SW480 (cell line): ENCODE data around the gene ADRA2C.

Experiments used
- DNase-seq: peaks from one replicate; pipeline ENCODE4 v3.0.0-alpha.2; 2016; ENCODE audit warnings: low spot score

The ADRA2C gene

GRCh38 chr4:3733195-3733594 lies 33.0 kb upstream of the ADRA2C start:
- DNase-seq: no peak

DNA sequence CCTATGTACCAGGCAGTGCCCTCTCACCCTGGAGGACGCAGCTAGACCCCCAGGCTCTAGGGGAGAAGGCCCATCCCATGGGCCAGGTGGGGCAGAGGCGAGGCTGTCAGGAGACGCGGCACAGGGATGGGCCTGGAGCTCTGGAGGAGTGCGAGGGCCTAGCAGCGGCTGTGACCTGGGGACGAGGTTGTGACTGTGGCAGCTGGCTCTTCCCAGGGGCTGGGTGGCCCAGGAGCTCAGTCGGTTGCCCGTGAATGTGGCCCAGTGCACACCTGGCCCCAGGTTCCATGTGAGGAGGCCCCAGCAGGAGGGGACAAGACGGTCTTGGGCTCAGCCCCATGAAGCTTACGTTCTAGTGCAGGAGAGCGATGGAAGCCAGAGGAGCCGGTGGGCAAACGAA lies 31.0 kb upstream of the ADRA2C start:
- no peak for DNase-seq

- DNase-seq: no peak
Measured at GRCh38 chr4:3736290-3736689, 29.9 kb upstream of the ADRA2C start.

DNA sequence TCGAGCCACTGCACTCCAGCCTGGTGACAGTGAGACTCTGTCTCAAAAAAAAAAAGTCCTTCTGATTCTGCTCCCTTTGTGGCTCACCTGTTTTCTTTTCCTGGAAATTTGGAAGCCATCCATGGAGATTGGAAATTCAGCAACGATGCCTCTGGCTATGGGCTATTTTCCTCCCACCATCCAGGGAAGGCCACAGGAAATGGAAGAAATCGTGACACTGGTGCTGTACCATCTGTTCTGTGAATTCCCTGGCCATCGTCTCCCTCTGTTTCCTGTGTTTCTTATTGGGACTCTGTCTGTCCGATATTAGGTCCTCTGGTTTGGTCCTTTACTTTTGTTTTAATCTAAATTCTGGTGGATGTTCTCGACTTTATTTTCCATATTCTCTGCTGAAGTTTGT lies 29.4 kb upstream of the ADRA2C start:
- DNase-seq: no peak

GRCh38 chr4:3739577-3739976 lies 26.6 kb upstream of the ADRA2C start:
- DNase-seq: no peak

DNA sequence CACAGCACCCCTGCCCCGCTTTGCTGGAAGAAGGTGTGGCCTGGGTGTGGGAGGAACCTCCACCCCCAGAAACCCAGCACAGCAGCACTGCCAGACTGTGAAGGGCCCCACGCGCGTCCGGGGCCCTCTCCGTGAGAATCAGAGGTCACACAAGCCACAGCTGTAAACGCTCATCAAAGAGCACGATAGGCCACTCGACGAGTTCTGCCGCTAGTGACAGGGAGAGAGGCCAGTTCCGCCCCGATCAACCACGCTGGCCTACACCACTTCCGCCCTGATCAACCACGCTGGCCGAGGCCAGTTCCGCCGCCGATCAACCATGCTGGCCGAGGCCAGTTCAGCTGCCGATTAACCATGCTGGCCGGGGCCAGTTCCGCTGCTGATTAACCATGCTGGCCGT lies 25.9 kb upstream of the ADRA2C start:
- no peak for DNase-seq

DNA sequence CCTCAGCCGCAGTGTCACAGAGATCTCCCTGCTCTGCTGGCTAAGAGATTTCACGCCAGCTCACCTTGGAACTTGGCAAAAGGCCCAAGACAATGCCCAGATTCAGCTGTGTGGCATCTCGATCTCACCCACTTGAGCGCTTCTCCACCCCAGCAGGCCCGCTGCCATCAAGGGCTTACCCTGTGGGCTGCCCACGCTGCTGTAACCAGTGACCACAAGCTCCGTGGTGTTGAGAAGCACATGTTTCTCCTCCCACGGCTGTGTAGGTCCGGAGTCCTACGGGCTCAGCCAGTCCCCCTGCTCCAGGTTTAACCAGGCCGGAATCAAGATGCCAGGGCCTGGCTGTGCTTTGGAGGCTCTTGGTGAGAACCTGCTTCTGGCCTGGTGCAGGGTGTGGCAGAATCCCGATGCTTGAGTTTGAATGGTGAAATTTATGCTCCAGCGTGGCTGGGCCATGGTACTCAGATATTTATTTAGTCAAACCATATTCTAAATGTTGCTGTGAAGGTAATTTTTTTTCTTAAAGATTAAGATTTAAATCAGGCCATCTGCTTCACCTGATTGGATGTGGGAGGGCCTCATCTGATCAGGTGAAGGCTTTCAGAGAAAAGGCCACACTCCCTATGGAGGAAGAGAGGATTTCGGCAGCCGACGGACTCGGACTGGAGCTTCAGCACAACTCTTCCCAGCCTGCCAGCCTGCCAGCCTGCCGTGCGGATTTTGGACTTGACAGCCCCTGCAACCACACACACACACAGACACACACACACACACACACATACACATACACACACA lies 24.8 kb upstream of the ADRA2C start:
- DNase-seq: no peak

- no peak for DNase-seq
Measured at GRCh38 chr4:3742610-3743009, 23.6 kb upstream of the ADRA2C start.

- no peak for DNase-seq
Measured at GRCh38 chr4:3744232-3744631, 22.0 kb upstream of the ADRA2C start.

- DNase-seq: no peak
Measured at GRCh38 chr4:3744901-3745300, 21.3 kb upstream of the ADRA2C start.

- DNase-seq: no peak
Measured at GRCh38 chr4:3745886-3746656, 20.1 kb upstream of the ADRA2C start.

DNA sequence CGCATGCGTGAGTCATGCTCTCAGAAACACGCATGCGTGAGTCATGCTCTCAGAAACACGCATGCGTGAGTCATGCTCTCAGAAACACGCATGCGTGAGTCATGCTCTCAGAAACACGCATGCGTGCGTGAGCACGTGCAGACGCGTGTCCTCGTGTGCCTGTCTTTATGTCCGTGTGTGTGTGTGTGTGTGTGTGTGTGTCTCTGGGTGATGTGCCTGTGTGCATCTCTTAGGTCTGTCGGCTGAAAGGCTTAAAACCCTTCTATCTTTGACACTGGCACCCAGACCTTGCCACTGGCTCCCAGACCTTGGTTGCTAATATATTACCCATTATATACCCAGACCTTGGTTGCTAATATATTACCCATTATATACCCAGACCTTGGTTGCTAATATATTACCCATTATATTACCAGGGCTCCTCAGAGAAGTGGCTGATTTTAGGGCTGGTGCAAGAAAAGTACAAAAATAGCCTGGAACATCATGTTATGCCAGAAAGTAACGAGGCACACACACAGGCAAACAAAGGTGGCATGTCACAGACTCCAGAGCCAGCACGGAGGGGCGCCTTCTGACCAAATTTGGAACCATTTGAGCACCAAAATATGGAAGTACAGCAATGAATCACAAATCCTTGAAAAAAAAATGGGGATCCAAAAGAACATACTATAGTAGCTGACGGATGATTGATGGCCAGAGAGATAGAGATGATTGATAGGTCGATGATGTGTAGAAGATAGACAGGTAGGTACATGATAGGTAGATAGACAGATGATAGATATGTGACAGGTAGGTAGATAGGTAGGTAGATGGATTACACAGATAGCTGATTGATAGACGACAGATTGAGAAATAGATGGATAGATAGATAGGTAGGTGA lies 19.2 kb upstream of the ADRA2C start:
- no peak for DNase-seq

GRCh38 chr4:3747581-3747904 lies 18.6 kb upstream of the ADRA2C start:
- no peak for DNase-seq

GRCh38 chr4:3748136-3748898 lies 17.9 kb upstream of the ADRA2C start:
- no peak for DNase-seq

GRCh38 chr4:3749081-3749480 lies 17.1 kb upstream of the ADRA2C start:
- no peak for DNase-seq

DNA sequence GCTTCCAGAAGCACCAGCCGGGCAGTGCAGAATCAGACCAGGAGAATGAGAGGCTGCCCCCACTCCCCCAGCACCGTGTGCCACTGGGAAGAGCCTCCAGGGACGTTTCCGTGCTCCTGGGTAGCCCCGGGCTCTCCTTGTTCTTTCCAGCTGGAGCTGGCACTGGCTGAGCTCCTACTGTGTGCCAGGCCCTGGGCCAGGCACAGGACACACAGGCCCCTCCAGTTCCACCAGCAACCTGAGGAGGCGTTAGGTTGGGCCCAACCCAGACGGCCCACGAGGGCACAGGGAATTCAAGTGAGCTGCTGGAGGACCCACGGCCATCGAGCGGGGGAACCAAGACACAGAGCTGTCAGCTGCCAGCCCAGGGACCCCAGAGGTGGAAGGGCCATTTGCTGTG lies 15.9 kb upstream of the ADRA2C start:
- no peak for DNase-seq

DNA sequence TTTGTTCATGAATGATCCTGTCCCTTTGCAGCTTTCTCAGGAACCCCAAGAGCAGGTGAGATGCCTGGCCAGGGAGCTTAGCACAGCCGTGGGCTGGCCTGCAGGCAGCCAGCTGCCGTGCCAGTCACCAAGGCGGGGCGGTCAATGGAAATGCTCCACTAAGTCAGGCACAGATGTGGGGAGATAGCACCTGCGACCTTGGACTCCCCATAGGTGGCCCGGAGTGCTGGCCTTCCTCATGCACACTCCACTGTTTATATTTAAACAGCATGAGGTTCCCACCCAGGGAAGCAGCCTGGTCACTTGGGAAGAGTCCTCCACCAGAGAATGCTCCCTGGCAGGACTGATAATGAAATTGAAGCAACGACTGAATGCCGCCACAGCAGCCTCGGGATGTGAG lies 14.2 kb upstream of the ADRA2C start:
- no peak for DNase-seq

DNA sequence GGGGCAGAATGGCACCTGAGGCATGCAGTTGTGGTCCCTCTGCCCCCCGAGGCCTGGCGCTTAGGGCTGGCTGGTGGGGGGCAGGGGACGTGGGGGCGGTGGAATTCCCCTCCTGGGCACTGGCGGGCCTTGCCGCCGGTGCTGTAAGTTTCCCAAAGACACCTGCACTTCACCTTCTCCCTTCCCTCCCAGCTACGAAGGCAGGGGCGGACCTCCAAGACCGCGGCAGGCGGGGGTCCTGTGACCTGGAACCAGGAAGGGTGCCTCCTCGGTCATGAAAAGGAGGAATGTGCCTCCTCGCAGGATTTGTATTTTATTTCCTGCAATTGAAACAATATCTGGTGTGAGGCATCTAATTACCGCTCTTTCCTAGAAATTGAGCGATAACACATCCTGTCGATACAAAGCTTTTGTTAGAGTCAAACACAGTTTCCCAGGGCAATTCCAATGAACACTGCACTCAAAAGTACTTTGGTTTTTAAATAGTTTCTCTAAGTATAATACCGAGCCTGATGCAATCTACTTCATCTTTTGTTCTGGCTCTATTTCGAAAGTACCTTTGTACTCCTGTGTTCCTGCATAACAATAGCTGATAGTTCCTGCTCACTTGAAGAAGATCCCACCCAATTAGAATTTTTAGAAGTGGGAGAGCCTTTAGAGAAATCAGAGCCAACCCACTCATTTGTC lies 12.3 kb upstream of the ADRA2C start:
- DNase-seq: no peak

DNA sequence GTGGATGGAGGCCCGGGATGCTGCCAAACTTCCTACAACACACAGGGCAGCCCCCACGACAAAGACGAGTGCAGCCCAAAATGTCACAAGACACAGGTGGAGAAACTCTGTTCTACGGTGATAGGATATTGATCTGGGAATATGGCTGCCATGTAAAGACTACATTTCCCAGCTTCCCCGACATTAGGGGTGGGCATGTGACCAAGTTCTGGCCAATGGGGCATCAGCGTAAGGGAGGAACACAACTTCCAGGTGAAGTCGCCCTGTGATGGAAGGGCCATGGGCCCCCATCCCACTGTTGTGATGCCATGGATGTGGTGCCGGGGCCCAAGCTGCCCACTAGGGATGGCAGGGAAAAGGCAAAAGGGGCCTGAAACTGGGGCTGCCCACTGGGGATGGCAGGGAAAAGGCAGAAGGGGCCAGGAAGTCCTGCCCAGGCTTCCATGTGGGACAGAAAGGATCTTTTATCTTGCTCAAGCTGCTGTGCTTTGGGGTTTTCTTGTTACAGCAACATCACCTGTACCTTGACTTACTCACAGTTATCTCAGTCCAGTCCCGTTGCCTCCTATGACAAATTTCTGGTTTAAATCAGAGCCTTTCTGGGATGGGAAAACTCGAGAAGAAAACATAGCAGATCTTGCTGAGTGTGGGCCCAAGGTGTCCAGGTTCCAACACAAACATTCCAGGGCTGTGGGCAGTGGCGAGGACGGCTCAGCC lies 9.7 kb upstream of the ADRA2C start:
- DNase-seq: no peak

GRCh38 chr4:3759236-3759635 lies 6.9 kb upstream of the ADRA2C start:
- DNase-seq: no peak

- no peak for DNase-seq
Measured at GRCh38 chr4:3760346-3760745, 5.8 kb upstream of the ADRA2C start.
